PFSK-1 (cell line): ENCODE measurements around the gene FZR1.

Source experiments
- FOXP2 ChIP-seq: optimal IDR thresholded peaks from 2 replicates; pipeline ENCODE3; 2011; ENCODE audit warnings: borderline replicate concordance, control low read depth, inconsistent platforms; ENCODE audit not compliant: insufficient read depth; ENCODE audit errors: extremely low read length, extremely low read depth
- POLR2AphosphoS5 ChIP-seq: IDR thresholded peaks from 2 replicates; pipeline ENCODE4 v1.6.1; 2012; ENCODE audit warnings: low read depth, mild to moderate bottlenecking, control low read depth, low read length, moderate library complexity
- REST ChIP-seq, 2 experiments: IDR thresholded peaks; 2 replicates each; pipeline versions ENCODE4 v1.6.1 to v1.8.0; 2011 to 2012; ENCODE audit warnings: low read depth in 2 of 2, low read length in 2 of 2, control low read depth in 1 of 2, inconsistent platforms in 1 of 2, mild to moderate bottlenecking in 1 of 2, moderate library complexity in 1 of 2; ENCODE audit not compliant: insufficient read depth in 1 of 2
- SIN3A ChIP-seq: IDR thresholded peaks from 2 replicates; pipeline ENCODE4 v1.6.1; 2012; ENCODE audit warnings: mild to moderate bottlenecking, low read length, moderate library complexity, borderline replicate concordance; ENCODE audit not compliant: insufficient read depth
- TAF1 ChIP-seq: IDR thresholded peaks from 2 replicates; pipeline ENCODE4 v1.6.1; 2012; ENCODE audit warnings: low read length, control low read depth, borderline replicate concordance; ENCODE audit not compliant: insufficient read depth

FZR1 gene

GRCh38 chr19:3515891-3516422 is 9.8 kb downstream of the FZR1 start:
- TF ChIP-seq FOXP2 (no peak), SIN3A (no peak), TAF1 (no peak), POLR2AphosphoS5 (no peak), REST (IDR thresholded peaks at IDR 0.05; ENCODE audit: insufficient read depth in 1 of 2, low read depth in 2 of 2, low read length in 2 of 2) (no peak)

GRCh38 chr19:3516675-3517207 is 10.6 kb downstream of the FZR1 start:
- TF ChIP-seq SIN3A: no peak
- TF ChIP-seq REST (IDR thresholded peaks at IDR 0.05; ENCODE audit: insufficient read depth in 1 of 2, low read depth in 2 of 2, low read length in 2 of 2): no peak
- no peak for TF ChIP-seq TAF1
- TF ChIP-seq POLR2AphosphoS5: no peak
- TF ChIP-seq FOXP2: no peak

- TF ChIP-seq SIN3A (no peak), TAF1 (no peak), REST (IDR thresholded peaks at IDR 0.05; ENCODE audit: insufficient read depth in 1 of 2, low read depth in 2 of 2, low read length in 2 of 2) (no peak), POLR2AphosphoS5 (no peak)
These were observed 11.5 kb downstream of the FZR1 start for GRCh38 chr19:3517638-3518037.

- no peak for TF ChIP-seq TAF1
- TF ChIP-seq FOXP2: no peak
- no peak for TF ChIP-seq SIN3A
- no peak for TF ChIP-seq REST (IDR thresholded peaks at IDR 0.05; ENCODE audit: insufficient read depth in 1 of 2, low read depth in 2 of 2, low read length in 2 of 2)
- no peak for TF ChIP-seq POLR2AphosphoS5
These were observed 12.1 kb downstream of the FZR1 start for GRCh38 chr19:3518255-3518654.

GRCh38 chr19:3518659-3519058 is 12.5 kb downstream of the FZR1 start:
- TF ChIP-seq REST (IDR thresholded peaks at IDR 0.05; ENCODE audit: insufficient read depth in 1 of 2, low read depth in 2 of 2, low read length in 2 of 2) (no peak), TAF1 (no peak), FOXP2 (no peak), POLR2AphosphoS5 (no peak)
